ENCODE measurements around the gene CCDC201.
"Not testable (repeated sequence)": the region's sequence is repeated elsewhere in the genome, so short reads cannot be mapped to it uniquely, and the experiment has no call there.

The CCDC201 gene

DNA sequence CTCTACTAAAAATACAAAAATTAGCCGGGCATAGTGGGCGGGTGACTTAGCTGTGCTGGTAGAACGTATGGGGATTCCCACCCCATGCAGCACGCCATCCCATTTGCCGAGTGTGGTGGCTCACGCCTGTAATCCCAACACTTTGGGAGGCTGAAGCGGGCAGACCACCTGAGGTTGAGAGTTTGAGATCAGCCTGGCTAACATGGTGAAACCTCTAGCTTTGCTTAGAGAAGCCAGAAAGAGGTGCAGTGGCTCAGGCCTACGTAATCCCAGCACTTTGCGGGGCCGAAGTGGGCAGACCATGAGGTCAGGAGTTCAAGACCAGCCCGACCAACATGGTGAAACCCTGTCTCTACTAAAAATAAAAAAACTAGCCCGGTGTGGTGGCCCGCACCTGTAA is 45.2 kb downstream of the CCDC201 start:
- FAIRE-seq; DNase-seq (ENCODE audit: insufficient read length, low spot score): not testable (repeated sequence)

DNA sequence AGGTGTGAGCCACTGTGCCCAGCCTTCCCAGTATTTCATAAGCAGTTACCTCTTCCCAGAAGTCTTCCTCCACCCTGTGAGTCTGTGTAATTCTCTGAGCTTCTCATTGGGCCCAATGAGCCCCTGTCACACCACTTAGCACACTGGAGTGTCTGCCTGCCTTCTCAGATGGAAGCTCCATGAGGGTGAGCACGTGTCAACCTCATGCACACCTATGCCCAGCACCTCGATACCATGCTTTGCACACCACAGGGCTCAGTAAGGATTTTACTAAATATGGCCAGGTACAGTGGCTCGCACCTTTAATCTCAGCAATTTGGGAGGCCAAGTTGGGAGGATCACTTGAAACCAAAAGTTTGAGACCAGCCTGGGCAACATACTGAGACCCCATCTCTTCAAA is 46.3 kb downstream of the CCDC201 start:
- FAIRE-seq; DNase-seq (ENCODE audit: insufficient read length, low spot score): not testable (repeated sequence)

DNA sequence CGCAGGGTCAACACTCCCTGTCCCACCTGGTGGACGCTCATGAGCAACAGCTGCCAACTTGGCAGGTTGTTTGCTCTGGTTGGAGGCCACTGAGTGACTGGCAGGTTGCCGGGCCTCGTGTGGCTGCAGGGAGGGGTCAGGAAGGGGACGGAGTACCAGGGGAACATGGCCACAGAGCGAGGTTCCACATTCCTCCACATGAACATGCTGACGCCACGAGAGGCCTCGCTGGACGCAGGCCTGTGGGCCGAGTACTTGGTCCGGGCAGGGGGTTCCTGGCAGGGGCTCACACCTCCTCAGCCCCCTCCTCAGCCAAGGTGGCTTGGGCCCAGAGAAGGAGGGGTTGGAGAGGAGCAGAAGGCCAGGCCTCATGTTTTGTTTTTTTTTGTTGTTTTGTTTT is 54.1 kb downstream of the CCDC201 start:
- not testable (repeated sequence) for FAIRE-seq

DNA sequence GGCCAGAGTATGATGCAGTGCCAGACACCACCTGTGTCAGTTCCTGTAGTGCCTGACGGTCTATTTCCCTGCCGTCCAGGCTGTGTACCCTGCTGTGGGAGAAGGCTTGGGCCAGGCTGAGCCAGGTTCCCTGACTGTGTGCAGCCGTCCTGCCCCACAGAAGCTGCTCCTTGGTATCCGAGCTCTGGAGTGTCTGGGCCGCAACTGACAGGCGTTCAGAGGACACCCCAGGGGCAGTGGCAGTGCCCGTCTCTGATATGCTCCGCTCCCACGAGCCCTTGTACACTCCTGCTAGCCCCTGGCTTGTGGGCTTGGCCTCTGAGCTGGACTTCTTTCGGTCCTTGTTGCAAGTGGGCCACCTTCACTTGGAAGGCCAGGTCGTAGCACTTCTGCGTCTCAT is 55.0 kb downstream of the CCDC201 start:
- DNase-seq (ENCODE audit: insufficient read length, low spot score); FAIRE-seq: not testable (repeated sequence)

More for the DNA sequence above, 54.1 kb downstream of the CCDC201 start:
- DNase-seq (ENCODE audit: insufficient read length, low spot score) = not testable (repeated sequence)

DNA sequence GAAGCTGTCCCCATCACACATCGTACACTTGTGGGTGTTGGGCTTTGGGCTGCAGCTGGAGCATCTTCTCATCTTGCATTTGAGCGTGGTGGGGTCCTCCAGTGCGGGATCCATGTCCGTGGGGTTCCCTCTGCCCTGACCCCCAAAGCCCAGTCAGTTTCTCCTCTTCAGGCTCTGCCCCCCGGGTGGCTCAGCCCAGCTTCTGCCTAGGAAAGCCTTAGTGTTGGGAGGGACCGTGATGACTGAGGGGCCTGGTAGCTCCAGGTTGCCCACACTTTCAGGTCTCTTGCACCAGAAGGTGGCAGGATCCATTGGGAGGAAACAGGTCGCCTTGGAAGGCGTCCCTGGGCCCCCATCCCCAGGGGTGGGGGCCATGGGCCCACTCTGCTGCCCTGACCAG is 55.9 kb downstream of the CCDC201 start:
- not testable (repeated sequence) for DNase-seq (ENCODE audit: insufficient read length, low spot score); FAIRE-seq

DNA sequence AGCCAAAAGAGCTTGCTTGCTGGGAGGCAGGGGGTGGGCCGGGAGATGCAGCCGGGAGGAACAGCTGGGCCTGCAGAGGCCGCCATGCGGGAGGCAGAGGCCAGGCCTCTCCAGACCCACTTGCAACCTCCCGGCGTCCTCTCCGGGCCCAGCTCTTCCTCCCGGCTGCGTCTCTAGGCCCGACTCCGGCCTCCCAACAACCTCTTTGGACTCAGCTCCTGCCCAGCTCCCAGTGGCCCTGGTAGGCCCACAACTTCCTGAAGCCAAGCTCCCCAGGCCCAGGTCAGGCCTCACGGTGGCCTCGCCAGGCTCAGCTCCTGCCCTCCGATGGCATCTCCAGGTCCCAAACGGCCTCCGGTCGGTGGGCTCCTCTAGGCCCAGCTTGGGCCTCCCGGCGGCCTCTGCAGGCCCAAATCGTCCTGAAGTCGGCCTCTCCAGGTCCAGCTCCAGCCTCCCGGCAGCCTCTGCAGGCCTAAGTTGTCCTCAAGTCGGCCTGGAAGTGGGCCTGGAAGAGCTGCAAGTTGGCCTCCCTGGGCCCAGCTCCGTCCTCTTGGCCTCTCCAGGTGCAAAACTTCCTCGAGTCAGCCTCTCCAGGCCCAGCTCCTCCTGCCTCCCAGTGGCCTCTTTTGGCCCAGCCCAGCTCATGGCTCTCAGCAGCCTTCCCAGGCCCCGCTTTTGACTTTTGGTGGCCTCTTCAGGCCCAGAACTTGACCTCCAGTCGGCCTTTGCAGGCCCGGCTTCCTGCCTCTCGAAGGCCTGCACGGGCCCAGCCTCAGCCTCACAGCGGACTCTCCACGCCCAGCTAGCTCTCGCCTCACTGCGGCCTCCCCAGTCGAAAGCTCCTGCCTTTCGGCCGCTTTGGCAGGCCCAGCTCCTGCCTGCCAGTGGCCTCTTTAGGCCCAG is 58.4 kb downstream of the CCDC201 start:
- not testable (repeated sequence) for FAIRE-seq; DNase-seq (ENCODE audit: insufficient read length, low spot score)

DNA sequence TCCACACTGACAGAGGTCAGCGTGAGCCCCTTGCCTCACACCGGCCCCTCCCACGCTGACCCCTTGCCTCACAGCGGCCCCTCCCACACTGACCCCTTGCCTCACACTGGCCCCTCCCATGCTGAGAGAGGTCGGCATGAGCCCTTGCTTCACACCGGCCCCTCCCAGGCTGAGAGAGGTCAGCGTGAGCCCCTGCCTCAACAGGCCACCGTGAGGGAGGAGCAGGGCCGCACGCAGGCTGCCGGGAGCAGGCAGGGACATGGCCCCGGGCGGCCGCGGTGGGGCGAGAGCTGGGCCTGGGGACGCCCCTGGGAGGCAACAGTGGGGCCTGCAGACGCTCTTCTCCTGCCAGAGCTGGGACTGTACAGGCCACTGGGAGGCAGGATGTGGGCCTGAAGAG is 59.1 kb downstream of the CCDC201 start:
- not testable (repeated sequence) for DNase-seq (ENCODE audit: insufficient read length, low spot score); FAIRE-seq

DNA sequence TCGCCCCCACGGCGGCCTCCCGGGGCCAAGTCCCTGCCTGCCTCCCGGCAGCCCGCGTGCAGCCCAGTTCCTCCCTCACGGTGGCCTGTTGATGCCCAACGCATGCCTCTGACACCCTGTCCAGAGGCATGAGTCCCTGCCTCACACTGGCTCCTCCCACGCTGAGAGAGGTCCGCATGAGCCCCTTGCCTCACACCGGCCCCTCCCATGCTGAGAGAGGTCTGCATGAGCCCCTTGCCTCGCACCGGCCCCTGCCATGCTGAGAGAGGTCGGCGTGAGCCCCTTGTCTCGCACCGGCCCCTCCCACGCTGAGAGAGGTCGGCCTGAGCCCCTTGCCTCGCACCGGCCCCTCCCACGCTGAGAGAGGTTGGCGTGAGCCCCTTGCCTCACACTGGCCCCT is 59.9 kb downstream of the CCDC201 start:
- FAIRE-seq = no peak
- DNase-seq (ENCODE audit: insufficient read length, low spot score) = no peak

DNA sequence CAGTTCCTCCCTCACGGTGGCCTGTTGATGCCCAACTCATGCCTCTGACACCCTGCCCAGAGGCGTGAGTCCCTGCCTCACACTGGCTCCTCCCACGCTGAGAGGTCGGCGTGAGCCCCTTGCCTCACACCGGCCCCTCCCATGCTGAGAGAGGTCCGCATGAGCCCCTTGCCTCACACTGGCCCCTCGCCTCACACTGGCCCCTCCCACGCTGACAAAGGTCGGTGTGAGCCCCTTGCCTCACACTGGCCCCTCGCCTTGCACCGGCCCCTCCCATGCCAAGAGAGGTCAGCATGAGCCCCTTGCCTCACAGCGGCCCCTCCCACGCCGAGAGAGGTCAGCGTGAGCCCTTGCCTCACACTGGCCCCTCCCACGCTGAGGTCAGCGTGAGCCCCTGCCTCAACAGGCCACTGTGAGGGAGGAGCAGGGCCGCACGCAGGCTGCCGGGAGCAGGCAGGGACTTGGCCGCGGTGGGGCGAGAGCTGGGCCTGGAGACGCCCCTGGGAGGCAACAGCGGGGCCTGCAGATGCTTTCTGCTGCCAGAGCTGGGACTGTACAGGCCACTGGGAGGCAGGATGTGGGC is 61.1 kb downstream of the CCDC201 start:
- FAIRE-seq; DNase-seq (ENCODE audit: insufficient read length, low spot score): not testable (repeated sequence)

DNA sequence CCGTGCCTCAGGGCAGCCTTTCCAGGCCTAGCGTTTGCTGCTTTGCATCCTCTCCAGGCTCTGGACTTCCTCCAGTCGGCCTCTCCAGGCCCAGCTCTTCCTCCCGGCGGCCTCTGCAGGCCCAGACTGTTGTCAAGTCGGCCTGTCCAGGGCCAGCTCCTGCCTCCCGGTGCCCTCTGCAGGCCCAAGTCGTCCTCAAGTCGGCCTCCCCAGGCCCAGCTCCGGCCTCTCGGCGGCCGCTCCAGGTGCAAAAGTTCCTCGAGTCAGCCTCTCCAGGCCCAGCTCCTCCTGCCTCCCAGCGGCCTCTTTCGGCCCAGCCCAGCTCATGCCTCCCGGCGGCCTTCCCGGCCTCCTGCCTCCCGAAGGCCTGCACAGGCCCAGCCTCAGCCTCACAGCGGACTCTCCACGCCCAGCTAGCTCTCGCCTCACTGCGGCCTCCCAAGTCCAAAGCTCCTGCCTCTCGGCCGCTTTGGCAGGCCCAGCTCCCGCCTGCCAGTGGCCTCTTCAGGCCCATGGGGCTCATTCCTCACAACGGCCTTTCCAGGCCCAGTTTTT is 62.4 kb downstream of the CCDC201 start:
- not testable (repeated sequence) for FAIRE-seq; DNase-seq (ENCODE audit: insufficient read length, low spot score)
